Smooth muscle cell of the brain vasculature (primary cell): ENCODE data around the gene CRYBG1.
"Not testable (repeated sequence)": the region's sequence is repeated elsewhere in the genome, so short reads cannot be mapped to it uniquely, and the experiment has no call there.

ENCODE experiments used
- DNase-seq: peaks from one replicate; pipeline ENCODE4 v3.0.0-alpha.2; 2012; ENCODE audit warnings: low read depth, low spot score

Gene CRYBG1

GRCh38 chr6:106547601-106548453 is 187.3 kb downstream of the CRYBG1 start:
- no peak for DNase-seq

- DNase-seq: not testable (repeated sequence)
Measured at GRCh38 chr6:106548926-106549455, 188.5 kb downstream of the CRYBG1 start.

GRCh38 chr6:106549521-106549920 is 189.0 kb downstream of the CRYBG1 start:
- no peak for DNase-seq

DNA sequence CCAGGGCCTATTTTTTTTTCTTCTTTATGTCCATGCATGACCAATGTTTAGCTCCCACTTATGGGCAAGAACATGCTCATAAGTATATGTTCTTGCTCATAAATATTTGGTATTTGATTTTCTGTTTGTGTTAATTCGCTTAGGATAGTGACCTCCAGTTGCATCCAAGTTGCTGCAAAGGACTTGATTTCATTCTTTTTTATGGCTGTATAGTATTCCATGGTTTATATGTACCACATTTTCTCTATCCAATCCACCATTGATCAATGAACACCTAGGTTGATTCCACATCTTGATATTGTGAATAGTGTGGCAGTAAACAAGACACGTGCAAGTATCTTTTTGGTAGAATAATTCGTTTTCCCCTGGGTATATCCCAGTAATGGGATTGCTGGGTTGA is 190.6 kb downstream of the CRYBG1 start:
- no peak for DNase-seq

DNA sequence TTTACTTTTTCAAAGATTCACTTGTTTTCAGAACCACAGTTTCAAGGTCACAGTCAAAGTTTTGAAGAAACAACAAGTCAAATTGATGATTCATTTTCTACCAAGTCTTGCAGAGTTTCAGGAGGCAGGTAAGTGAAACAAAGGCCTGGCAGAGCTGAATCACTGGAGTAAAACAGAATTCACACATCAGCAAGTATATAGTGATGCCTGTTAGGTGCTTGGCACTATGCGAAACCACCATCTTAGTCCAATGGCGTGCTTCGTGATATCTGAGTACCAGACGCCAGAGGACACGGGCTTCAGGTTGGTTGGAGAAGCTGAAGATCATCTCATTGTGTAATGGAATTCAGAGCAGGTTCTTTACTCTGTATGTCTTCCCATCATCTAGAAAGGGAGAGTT is 192.9 kb downstream of the CRYBG1 start:
- DNase-seq: no peak

GRCh38 chr6:106555767-106556166 is 195.2 kb downstream of the CRYBG1 start:
- no peak for DNase-seq

DNA sequence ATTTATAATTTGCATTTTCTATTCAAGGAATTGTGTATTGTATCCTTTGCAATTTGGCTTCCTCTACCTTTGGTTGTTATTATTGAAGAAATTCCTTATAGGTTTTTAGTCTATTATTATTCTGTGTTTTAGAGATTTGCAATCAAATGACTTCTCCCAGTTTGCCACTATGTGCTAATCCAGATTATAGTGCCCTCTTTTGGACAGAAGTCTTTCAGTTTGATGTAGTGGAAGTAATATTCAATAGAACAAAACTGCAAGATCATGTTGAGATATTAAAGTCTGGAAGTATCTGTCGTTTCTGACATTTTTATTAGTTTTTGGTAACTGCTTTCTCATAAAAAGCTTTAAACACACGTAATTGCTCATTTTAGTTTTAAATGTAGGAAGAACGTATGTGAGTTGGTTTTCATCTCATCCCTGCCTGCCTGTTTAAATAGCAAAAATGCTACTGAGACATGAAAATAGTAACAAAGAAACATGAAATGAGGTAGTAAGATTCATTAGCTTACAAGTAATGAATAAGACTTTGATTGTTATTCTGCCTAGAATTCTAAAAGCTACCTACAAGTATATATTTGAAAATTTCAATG is 195.9 kb downstream of the CRYBG1 start:
- DNase-seq: no peak

DNA sequence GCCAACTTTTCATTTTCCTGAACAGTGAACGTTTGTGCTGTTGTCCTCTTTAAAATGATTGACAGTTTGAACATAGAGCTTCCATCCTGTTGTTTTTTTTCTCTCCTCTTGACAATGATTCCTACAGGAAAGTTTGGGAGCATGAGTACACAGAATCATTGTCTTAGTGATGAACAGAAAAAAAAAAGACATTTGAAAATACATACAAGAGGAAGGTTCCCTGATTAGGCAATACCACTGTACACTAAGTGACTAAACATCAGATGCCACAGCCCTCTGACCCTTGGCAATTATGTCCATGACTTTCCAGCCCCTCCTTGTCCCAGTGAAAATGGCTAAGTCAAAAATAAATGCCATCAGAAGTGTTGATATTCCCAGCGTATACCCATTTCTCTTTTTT is 197.3 kb downstream of the CRYBG1 start:
- no peak for DNase-seq

DNA sequence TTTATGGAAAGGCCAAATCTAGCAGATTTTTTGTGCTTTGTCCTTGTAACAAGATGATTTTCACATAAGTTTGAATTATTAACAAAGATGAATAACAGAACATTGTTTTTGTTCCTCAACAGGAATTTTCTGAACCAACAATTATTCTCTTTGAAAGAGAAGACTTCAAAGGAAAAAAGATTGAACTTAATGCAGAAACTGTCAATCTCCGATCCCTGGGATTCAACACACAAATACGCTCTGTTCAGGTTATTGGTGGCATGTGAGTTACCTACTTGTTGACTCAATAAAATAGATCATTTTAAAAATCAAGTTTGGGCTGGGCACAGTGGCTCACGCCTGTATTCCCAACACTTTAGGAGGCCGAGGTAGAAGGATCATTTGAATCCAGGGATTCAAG is 197.8 kb downstream of the CRYBG1 start:
- no peak for DNase-seq

DNA sequence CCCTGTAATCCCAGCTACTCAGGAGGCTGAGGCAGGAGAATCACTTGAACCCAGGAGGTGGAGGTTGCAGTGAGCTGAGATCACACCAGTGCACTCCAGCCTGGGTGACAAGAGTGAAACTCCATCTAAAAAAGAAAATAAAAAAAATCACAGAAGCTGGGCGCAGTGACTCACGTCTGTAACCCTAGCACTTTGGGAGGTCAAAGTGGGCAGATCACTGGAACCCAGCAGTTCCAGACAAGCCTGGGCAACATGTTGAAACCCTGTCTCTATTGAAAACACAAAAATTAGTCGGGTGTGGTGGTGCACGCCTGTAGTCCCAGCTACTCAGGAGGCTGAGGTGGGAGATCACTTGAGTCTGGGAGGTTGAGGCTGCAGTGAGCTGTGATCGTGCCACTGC is 199.1 kb downstream of the CRYBG1 start:
- DNase-seq: not testable (repeated sequence)

DNA sequence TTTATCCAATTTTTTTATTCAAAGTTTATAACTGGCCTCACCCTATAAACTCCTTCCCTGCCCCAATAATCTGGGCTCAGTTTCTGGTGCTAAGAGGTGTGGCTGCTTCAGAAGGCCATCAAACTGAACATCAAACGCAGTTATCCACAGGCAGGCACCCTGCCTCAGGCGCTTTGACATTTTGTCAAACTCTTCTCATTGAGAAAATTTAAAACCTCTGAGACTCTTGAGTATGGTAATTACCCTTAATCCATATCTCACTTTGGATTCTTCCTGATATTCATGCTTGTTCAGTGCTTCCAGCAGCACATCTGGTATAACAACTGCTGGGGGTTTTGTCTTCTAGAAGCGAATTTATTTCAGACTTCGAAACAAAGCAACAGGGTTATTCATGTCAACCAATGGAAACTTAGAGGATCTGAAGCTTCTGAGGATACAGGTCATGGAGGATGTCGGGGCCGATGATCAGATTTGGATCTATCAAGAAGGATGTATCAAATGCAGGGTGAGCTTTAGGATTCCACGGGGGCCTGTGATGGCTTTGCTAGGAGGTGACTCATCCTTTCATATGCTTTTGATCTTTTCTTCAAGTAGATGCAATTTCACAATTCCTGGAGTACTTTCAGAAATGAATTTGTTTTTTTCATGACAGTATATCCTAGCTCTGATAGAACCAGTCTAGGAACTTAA is 200.6 kb downstream of the CRYBG1 start:
- DNase-seq: no peak

DNA sequence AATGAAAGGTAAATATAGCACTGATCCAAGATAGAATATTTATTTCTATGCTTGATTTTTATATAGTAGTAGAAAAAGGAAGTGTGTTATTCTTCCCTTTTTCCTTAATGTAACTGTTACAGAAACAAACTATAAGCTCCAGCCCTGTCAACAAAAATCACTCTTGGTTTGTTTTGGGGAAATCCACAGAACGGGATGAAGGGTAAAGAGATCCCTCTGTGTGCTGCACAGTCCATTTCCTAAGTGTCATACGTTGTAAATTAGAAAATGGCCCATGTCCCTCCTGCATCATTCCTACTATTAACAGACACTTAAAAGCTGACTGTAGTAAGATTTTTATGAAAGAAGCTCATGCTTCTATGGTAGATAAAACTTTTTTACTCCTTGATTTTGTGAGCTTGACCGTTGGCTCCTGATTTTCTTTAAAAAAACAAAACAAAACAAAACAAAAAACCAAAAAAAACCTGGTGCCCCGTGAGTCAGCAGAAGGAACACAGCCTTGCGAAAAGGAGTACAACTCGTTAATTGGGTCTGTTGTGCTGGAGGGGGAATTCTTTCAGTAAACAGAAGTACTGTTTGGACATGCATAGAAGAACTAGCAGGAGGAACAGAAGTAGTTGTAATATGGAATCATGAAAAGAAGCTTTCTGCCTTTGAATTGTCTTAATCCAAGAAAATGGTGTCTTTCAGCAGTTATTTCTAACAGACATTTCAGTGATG is 201.3 kb downstream of the CRYBG1 start:
- no peak for DNase-seq

GRCh38 chr6:106563614-106564013 is 203.1 kb downstream of the CRYBG1 start:
- DNase-seq: no peak

DNA sequence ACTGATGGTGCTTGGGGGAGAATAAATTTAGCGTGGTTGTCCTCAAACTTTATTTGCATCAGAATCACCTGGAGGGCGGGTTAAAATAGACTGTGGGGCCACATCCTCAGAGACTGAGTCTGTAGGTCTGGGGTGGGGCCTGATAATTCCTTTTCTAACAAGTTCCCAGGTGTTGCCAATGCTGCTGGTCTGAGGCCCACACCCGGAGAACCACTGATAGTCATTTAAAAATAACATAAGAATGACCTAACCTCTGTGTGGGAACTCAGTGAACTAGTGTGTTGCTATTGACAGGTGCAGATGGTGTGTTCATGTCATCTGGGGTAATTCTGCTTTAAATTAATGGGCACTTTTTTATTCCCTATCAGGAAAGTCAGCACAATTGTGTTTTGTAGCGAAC is 204.0 kb downstream of the CRYBG1 start:
- no peak for DNase-seq

GRCh38 chr6:106568530-106568929 is 208.0 kb downstream of the CRYBG1 start:
- DNase-seq: no peak

DNA sequence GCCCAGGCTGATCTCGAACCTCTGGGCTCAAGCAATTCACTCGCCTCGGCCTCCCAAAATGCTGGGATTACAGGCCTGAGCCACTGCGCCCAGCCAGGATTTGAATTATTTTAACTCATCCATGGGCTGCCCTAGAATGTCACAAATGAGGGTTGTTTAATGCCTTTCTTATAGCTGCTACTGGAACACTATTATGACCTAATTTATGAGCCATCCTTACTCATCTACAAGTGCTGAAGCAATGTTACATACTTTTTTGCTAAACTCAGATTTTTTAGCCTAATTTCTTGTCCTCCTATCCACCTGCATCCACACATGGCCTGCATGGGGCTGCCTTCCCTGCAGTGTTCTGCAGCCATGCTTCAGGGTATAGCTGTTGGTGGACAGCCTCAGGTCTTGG is 208.9 kb downstream of the CRYBG1 start:
- no peak for DNase-seq

DNA sequence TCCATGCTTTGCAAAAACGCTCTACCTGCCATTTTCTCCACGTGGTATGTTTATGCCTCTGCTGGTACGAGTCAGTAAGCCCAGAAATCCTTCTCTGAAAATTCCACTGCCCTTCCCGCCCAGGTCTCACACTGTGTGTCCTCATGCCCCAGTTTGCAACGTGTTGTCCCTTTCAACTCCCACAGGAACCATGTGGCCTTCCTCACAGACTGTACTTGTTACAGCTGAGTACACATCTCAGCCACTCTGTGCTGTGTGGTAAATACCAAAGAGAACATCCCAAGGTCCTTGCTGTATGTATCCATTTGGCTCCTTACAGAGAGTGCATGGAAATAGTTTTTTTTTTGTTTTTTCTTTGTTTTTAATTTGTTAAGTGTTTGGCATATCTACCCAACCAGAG is 211.9 kb downstream of the CRYBG1 start:
- DNase-seq: no peak

DNA sequence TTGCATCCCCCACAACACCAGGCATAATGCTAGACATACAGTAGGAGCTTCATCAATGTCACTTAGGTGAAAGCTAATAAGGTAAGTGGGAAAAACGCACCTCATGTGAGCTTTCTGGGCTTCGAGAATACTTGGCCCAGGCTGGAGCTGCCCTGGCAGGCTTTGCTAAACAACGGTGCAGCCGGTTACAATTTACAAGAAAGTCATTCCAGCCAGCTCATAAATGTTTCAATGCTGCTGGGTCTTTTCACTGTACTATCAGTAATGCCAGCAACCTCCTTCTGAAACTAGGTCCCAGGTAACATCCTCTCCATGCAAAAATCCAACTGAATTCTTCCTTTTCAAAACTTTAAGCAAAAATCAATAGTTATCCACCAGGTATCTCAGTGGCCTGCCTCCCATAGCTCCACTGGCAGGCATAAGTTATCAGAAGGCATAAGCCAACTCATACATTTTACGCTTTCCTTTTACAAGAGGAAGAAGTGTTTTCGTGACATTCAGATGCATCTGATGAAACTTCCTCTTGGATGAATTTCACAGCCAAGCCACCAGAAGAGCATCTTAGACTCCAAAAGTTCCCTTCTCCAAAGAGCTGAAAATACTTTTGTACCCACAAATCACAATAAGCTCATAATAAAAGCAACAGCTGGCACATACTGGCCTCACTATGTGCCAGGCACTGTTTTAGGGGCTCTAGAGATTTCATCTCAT is 212.5 kb downstream of the CRYBG1 start:
- no peak for DNase-seq

DNA sequence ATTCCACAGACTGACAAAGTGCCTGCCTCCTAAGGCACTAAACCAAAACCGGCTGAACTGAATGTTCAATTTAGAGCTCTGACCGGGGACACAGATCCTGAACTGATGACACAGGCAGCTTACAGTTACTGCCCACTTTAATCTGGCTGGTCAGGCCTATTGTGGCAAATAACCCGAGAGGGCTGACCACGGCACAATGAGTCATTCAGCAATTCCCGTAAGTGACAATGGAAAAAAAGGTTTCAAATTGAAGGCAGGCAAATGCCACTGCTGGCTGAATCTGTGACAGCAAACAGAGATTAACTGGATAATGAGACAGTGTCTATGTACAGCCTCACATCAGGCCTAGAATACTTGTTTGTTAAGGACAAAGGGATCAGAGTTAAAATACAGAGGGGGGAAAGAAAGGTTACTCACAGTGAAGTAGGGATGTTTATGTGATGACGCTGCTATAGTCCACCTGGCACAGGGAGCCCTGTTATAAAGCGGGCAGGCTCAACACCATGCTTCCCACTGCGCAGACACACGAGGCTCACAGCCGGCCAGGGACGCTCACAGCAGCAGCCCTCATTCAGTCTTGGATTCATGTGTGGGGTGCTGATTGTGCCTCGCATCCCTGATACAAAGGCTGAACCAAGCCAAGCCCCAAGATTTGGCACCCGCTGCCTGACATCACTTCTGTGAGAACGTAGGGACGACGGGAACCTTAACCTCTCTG is 214.4 kb downstream of the CRYBG1 start:
- DNase-seq: no peak

GRCh38 chr6:106579281-106579680 is 218.8 kb downstream of the CRYBG1 start:
- no peak for DNase-seq

GRCh38 chr6:106581468-106581867 is 221.0 kb downstream of the CRYBG1 start:
- no peak for DNase-seq
